Peyer's patch (tissue), 4 donors: ENCODE data around the gene PRKCA.

Experiments used
- POLR2A ChIP-seq, 2 donors: fragments of 450-650 bp; IDR thresholded peaks; one replicate each; pipeline ENCODE4 v1.5.1; 2017; ENCODE audit warnings: antibody characterized with exemption in 2 of 2, mild to moderate bottlenecking in 2 of 2, moderate library complexity in 2 of 2
- TF ChIP-seq, protein P1 (sequence below), 6 experiments: fragments of 450-650 bp in 4 of 6; fragments of 200-600 bp in 2 of 6; sonication (generic) in 1 of 6; IDR thresholded peaks; one replicate each; pipeline ENCODE4 v1.5.1; 2017 to 2019; ENCODE audit warnings: antibody characterized with exemption in 6 of 6, mild to moderate bottlenecking in 3 of 6, moderate library complexity in 1 of 6

DNA sequence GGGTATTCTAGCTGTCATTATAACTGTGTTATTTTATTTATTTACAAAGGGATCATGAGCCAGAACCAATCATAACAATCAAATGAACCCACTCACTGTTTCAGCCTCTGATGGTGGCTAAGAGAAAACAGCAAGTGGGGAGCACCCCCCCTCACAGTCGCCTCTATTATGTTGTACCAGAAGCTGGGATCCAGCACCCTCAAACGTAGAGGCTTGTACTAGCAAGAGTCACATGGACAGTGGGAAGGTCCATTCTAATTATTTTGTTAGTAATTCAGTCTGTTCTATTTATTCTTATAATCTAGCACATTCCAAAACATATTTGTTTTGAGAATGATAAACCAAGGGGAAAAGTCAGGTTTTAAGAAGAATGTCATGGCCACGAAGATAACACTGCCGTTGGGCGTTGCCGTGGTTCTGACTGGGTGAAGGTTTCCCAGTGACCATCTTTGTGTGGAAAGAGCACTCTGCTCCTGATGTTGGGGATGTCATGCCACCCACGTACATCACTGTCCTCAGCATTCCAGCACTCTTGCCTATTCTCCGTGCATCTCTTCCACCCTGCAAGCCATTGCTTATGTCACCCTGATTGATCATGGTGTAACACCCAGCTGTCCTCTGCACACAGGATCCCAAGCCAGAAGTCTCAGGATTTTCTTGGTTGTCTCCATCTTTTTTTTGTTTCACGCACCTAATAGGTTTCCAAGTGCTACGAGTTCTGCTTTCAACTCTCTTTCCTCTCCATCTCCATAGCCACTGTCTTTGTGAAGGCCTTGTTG lies 205.8 kb downstream of the PRKCA start:
- no peak for TF ChIP-seq POLR2A (IDR thresholded peaks at IDR 0.05)
- TF ChIP-seq, protein P1, sequence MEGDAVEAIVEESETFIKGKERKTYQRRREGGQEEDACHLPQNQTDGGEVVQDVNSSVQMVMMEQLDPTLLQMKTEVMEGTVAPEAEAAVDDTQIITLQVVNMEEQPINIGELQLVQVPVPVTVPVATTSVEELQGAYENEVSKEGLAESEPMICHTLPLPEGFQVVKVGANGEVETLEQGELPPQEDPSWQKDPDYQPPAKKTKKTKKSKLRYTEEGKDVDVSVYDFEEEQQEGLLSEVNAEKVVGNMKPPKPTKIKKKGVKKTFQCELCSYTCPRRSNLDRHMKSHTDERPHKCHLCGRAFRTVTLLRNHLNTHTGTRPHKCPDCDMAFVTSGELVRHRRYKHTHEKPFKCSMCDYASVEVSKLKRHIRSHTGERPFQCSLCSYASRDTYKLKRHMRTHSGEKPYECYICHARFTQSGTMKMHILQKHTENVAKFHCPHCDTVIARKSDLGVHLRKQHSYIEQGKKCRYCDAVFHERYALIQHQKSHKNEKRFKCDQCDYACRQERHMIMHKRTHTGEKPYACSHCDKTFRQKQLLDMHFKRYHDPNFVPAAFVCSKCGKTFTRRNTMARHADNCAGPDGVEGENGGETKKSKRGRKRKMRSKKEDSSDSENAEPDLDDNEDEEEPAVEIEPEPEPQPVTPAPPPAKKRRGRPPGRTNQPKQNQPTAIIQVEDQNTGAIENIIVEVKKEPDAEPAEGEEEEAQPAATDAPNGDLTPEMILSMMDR (IDR thresholded peaks at IDR 0.05), result no peak
